ENCODE data around the gene PCBP2. TPM values are rescaled to one million over a fixed set of nuclear protein-coding genes. Genes with fewer than 3 reads are reported as not detected.

PCBP2 gene
- total RNA-seq, 1 experiment from 2014 or later: 856 TPM

DNA sequence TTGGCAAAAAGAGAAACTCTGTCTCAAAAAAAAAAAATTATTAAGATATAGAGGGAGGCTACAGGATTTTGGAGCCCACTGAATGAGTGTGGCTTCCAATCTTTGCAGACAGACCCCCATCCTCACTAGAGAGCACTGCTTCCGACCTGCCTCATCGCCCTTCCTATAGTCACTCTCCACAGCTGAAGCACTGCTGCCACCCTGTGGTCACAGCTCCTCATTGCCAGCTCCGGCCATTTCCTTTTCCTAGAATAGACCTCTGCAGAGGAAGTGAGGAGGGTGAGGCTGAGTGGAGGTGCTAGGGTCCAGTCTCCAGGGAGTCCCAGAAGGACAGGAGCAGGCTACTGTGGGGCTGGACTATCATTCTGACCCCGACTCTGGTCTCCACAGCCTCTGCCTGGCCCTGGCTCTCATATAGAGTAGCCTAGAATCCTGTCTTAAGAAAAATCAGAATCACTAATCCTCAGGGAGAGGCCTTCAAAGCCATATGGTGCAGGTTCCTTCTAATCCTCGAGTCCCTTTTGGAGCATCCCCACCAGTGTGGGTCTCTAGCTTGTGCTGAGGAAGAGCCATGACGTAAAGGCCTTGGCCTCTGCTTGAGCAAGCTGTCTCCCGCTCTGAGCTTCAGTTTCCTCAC, 56.8 kb downstream of the PCBP2 start:
- ATAC-seq (peak; percentile 98), DNase-seq (ENCODE audit: low read depth, low spot score) (no peak)
- Histone ChIP-seq H3K4me1 (ENCODE audit: control insufficient read depth in 1 of 2, insufficient read depth in 2 of 2, low read length in 2 of 2) (peaks cover 0 to 6% of the 10 kb centered on the region in 2 experiments; a peak in 1 of 4 replicates), H3K4me3 (replicated peaks in 1 of 2; ENCODE audit: low read depth in 1 of 2, low read length in 2 of 2) (no peak overlapping the region), H3K9ac (ENCODE audit: low read length) (no peak overlapping the region), H3K79me2 (ENCODE audit: insufficient read depth, low read length) (no peaks in the 10 kb centered on the region), H2AFZ (ENCODE audit: low read depth, low read length, poor library complexity, severe bottlenecking) (no peak overlapping the region), H4K20me1 (ENCODE audit: insufficient read depth) (no peaks in the 10 kb centered on the region), H3K9me2 (ENCODE audit: insufficient read depth) (no peaks in the 10 kb centered on the region), H3K36me3 (ENCODE audit: control insufficient read depth in 1 of 2, insufficient read depth in 2 of 2, low read length in 2 of 2) (peaks cover 5 to 12% of the 10 kb centered on the region in 2 experiments; a peak in 3 of 4 replicates), H3K4me2 (ENCODE audit: low read length) (no peak overlapping the region), H3K9me3 (ENCODE audit: control insufficient read depth in 1 of 2, insufficient read depth in 1 of 2, low read depth in 1 of 2, low read length in 2 of 2) (no peaks in the 10 kb centered on the region), H3K27me3 (ENCODE audit: insufficient read depth, low read length) (no peaks in the 10 kb centered on the region), H3K27ac (ENCODE audit: low read depth, low read length) (0 out of 2 replicates have a peak overlapping the region, but pooled peaks have one; percentile 23)
- ChIA-PET RAD21 (ENCODE audit: low non-redundant PET in 1 of 2, low total read pairs in 2 of 2, uncharacterized antibody in 2 of 2, unreplicated experiment in 2 of 2) (interaction anchor here (0.7 to 1.4 kb wide), 3 partner anchors 32 to 163 kb away, joined by 3 to 5 read pairs (median 5); no protein-coding TSS in a partner anchor), POLR2A (interaction anchor here (1.0 kb wide), 1 partner anchor 235 kb away, joined by 3 read pairs; no protein-coding TSS in a partner anchor), CTCF (interaction anchor here (0.6 to 2.8 kb wide), 17 partner anchors 9 to 350 kb away, joined by 3 to 21 read pairs (median 5); partner anchors contain the start of genes AAAS, ATP5MC2, MAP3K12 and SP1)
- no TSS peak for BruUV-seq (replicated peaks)
- TF ChIP-seq POLR2AphosphoS5 (IDR thresholded peaks at IDR 0.05; ENCODE audit: low read depth, low read length) (0 out of 2 replicates have a peak, but pooled peaks have one; percentile 21), POLR2A (IDR thresholded peaks at IDR 0.05; ENCODE audit: borderline replicate concordance, extremely low read depth, insufficient read depth, insufficient read length) (no peak), FOSL1 (IDR thresholded peaks at IDR 0.05; ENCODE audit: low read depth) (no peak), YY1 (IDR thresholded peaks at IDR 0.05; ENCODE audit: extremely low read depth, insufficient replicate concordance, low read depth, low read length) (peak; percentile 32), SP1 (IDR thresholded peaks at IDR 0.05; ENCODE audit: low read depth) (no peak)
- TF ChIP-seq, protein P1, sequence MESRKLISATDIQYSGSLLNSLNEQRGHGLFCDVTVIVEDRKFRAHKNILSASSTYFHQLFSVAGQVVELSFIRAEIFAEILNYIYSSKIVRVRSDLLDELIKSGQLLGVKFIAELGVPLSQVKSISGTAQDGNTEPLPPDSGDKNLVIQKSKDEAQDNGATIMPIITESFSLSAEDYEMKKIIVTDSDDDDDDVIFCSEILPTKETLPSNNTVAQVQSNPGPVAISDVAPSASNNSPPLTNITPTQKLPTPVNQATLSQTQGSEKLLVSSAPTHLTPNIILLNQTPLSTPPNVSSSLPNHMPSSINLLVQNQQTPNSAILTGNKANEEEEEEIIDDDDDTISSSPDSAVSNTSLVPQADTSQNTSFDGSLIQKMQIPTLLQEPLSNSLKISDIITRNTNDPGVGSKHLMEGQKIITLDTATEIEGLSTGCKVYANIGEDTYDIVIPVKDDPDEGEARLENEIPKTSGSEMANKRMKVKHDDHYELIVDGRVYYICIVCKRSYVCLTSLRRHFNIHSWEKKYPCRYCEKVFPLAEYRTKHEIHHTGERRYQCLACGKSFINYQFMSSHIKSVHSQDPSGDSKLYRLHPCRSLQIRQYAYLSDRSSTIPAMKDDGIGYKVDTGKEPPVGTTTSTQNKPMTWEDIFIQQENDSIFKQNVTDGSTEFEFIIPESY (IDR thresholded peaks at IDR 0.05; ENCODE audit: extremely low read depth, insufficient replicate concordance, low read length): no peak
- TF ChIP-seq, protein P2, sequence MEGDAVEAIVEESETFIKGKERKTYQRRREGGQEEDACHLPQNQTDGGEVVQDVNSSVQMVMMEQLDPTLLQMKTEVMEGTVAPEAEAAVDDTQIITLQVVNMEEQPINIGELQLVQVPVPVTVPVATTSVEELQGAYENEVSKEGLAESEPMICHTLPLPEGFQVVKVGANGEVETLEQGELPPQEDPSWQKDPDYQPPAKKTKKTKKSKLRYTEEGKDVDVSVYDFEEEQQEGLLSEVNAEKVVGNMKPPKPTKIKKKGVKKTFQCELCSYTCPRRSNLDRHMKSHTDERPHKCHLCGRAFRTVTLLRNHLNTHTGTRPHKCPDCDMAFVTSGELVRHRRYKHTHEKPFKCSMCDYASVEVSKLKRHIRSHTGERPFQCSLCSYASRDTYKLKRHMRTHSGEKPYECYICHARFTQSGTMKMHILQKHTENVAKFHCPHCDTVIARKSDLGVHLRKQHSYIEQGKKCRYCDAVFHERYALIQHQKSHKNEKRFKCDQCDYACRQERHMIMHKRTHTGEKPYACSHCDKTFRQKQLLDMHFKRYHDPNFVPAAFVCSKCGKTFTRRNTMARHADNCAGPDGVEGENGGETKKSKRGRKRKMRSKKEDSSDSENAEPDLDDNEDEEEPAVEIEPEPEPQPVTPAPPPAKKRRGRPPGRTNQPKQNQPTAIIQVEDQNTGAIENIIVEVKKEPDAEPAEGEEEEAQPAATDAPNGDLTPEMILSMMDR (IDR thresholded peaks at IDR 0.05 in 2 of 3, conservative IDR thresholded peaks at IDR 0.05 in 1 of 3; ENCODE audit: borderline replicate concordance in 1 of 3, insufficient read depth in 1 of 3, low read depth in 2 of 3, low read length in 2 of 3): peak in 2 of 3 experiments; percentile 94 to 95; a peak in 4 of 6 replicates
- intact Hi-C loops (cut with micrococcal nuclease): loop anchor here (1.0 to 2.0 kb wide), 3 partner anchors 88 to 184 kb away; no protein-coding TSS in a partner anchor
